ENCODE results near the gene FOXO3. TPM values are rescaled to one million over a fixed set of nuclear protein-coding genes. Genes with fewer than 3 reads are reported as not detected.

Gene FOXO3
- total and polyA plus RNA-seq, 2 experiments from 2014 or later = 20.2 to 20.8 TPM

- Histone ChIP-seq H3K36me3 (no peaks in the 10 kb centered on the region), H3K4me1 (ENCODE audit: low read depth) (no peaks in the 10 kb centered on the region), H3K4me3 (no peak overlapping the region), H3K27me3 (peaks cover 12% of the 10 kb centered on the region), H3K9me3 (ENCODE audit: low read depth) (no peaks in the 10 kb centered on the region), H3K27ac (no peak overlapping the region)
- TF ChIP-seq CTCF (IDR thresholded peaks at IDR 0.05; ENCODE audit: low read depth, low read length) = peak; percentile 84
- peak; percentile 79 to 91 for DNase-seq (ENCODE audit: low read depth in 1 of 2, low spot score in 1 of 2)
These were observed 18.6 kb upstream of the FOXO3 start for GRCh38 chr6:108541843-108542759.

- no peak for TF ChIP-seq CTCF (IDR thresholded peaks at IDR 0.05; ENCODE audit: low read depth, low read length)
- no peak overlapping the region for H3K4me3 ChIP-seq
- no peaks in the 10 kb centered on the region for H3K9me3 ChIP-seq (ENCODE audit: low read depth)
- H3K4me1 ChIP-seq (ENCODE audit: low read depth) = no peaks in the 10 kb centered on the region
- H3K27me3 ChIP-seq = peaks cover 12% of the 10 kb centered on the region
- H3K27ac ChIP-seq = no peak overlapping the region
- no peaks in the 10 kb centered on the region for H3K36me3 ChIP-seq
- no peak for DNase-seq (ENCODE audit: low read depth in 1 of 2, low spot score in 1 of 2)
These were observed 17.4 kb upstream of the FOXO3 start for GRCh38 chr6:108543175-108543940.

DNA sequence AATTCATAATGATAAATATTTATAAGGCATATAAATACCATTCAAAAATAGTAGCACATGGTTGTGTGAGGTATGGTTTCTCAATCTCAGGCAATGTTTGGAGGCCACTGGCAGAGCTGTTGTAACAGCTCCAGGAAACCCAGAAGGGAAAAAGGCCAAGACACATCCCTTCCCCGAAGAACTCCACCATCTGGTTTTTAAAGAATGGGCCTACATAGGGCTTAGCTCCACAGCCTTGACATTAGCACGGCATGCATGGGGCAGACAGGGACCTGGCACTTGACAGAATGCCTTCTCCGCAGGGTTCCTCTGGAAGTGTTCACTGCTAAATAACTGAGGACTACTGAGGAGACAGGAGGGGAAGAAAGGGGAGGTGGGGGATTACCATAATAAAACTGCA is 16.1 kb upstream of the FOXO3 start:
- no peak overlapping the region for H3K4me3 ChIP-seq
- H3K9me3 ChIP-seq (ENCODE audit: low read depth) = no peaks in the 10 kb centered on the region
- no peak overlapping the region for H3K27ac ChIP-seq
- H3K27me3 ChIP-seq = peaks cover 12% of the 10 kb centered on the region
- DNase-seq (ENCODE audit: low read depth in 1 of 2, low spot score in 1 of 2) = peak in 1 of 2 donors; percentile 72
- no peak for TF ChIP-seq CTCF (IDR thresholded peaks at IDR 0.05; ENCODE audit: low read depth, low read length)
- no peaks in the 10 kb centered on the region for H3K4me1 ChIP-seq (ENCODE audit: low read depth)
- H3K36me3 ChIP-seq = no peaks in the 10 kb centered on the region

GRCh38 chr6:108546079-108547049 is 14.4 kb upstream of the FOXO3 start:
- no peak for DNase-seq (ENCODE audit: low read depth in 1 of 2, low spot score in 1 of 2)
- peaks cover 12% of the 10 kb centered on the region for H3K27me3 ChIP-seq
- no peaks in the 10 kb centered on the region for H3K36me3 ChIP-seq
- no peak overlapping the region for H3K27ac ChIP-seq
- no peak for TF ChIP-seq CTCF (IDR thresholded peaks at IDR 0.05; ENCODE audit: low read depth, low read length)
- no peaks in the 10 kb centered on the region for H3K9me3 ChIP-seq (ENCODE audit: low read depth)
- no peak overlapping the region for H3K4me3 ChIP-seq
- H3K4me1 ChIP-seq (ENCODE audit: low read depth) = no peaks in the 10 kb centered on the region

- no peaks in the 10 kb centered on the region for H3K4me1 ChIP-seq (ENCODE audit: low read depth)
- no peaks in the 10 kb centered on the region for H3K9me3 ChIP-seq (ENCODE audit: low read depth)
- H3K27ac ChIP-seq = no peak overlapping the region
- peaks cover 18% of the 10 kb centered on the region for H3K27me3 ChIP-seq
- DNase-seq (ENCODE audit: low read depth in 1 of 2, low spot score in 1 of 2) = no peak
- H3K4me3 ChIP-seq = no peak overlapping the region
- no peak for TF ChIP-seq CTCF (IDR thresholded peaks at IDR 0.05; ENCODE audit: low read depth, low read length)
- no peaks in the 10 kb centered on the region for H3K36me3 ChIP-seq
These were observed 11.5 kb upstream of the FOXO3 start for GRCh38 chr6:108549241-108549640.

All from cardiac muscle cell (in vitro differentiated cells and primary cell).